HepG2 (cell line): ENCODE data around the gene ZNF318. TPM values are rescaled to one million over a fixed set of nuclear protein-coding genes. Genes with fewer than 3 reads are reported as not detected.
A peak's percentile ranks its signal among the peaks of the same experiment; 100 is the strongest.

Source experiments
- ATF7 ChIP-seq, 2 experiments: fragments of 450-650 bp in 1 of 2; sonication (generic) in 1 of 2; formaldehyde crosslinking in 1 of 2; IDR thresholded peaks; 2 replicates each; pipeline versions ENCODE4 v1.4.0 to v1.6.1; 2016 to 2020; ENCODE audit warnings: antibody characterized with exemption in 1 of 2, mild to moderate bottlenecking in 1 of 2, missing genetic modification reagents in 1 of 2
- CENPT ChIP-seq: sonication (generic); formaldehyde crosslinking; IDR thresholded peaks from 2 replicates; pipeline ENCODE4 v1.8.0; 2022; ENCODE audit warnings: low read depth, mild to moderate bottlenecking, moderate library complexity, missing genetic modification reagents
- FOXK2 ChIP-seq: fragments of 450-650 bp; IDR thresholded peaks from 2 replicates; pipeline ENCODE4 v1.6.1; 2016
- GATAD1 ChIP-seq: IDR thresholded peaks from 2 replicates; pipeline ENCODE4 v1.6.1; 2016; ENCODE audit warnings: missing genetic modification reagents, missing compliant biosample characterization
- HNF4A ChIP-seq: sonication (generic); formaldehyde crosslinking; IDR thresholded peaks from 2 replicates; pipeline ENCODE4 v1.4.0; 2020; ENCODE audit warnings: missing genetic modification reagents
- HOXA5 ChIP-seq: sonication (generic); formaldehyde crosslinking; IDR thresholded peaks from 2 replicates; pipeline ENCODE4 v1.4.0; 2020; ENCODE audit warnings: missing genetic modification reagents
- MEF2D ChIP-seq: sonication (generic); formaldehyde crosslinking; IDR thresholded peaks from 2 replicates; pipeline ENCODE4 v1.5.1; 2020; ENCODE audit warnings: mild to moderate bottlenecking, missing genetic modification reagents
- NCOR1 ChIP-seq: fragments of 200-600 bp; sonication (generic); IDR thresholded peaks from 2 replicates; pipeline ENCODE4 v1.7.0; 2017; ENCODE audit warnings: antibody characterized with exemption, low read length, borderline replicate concordance
- PHF21A ChIP-seq: sonication (generic); formaldehyde crosslinking; IDR thresholded peaks from 2 replicates; pipeline ENCODE4 v1.5.0; 2020; ENCODE audit warnings: mild to moderate bottlenecking, missing genetic modification reagents
- POGK ChIP-seq: sonication (generic); formaldehyde crosslinking; conservative IDR thresholded peaks from 2 replicates; pipeline ENCODE4 v1.8.0; 2022; ENCODE audit warnings: mild to moderate bottlenecking, moderate library complexity, missing genetic modification reagents
- POLR2A ChIP-seq, 2 experiments: IDR thresholded peaks; 2 replicates each; pipeline ENCODE4 v1.6.1; 2011; ENCODE audit warnings: low read depth in 2 of 2, low read length in 2 of 2, mild to moderate bottlenecking in 1 of 2, moderate library complexity in 1 of 2; ENCODE audit not compliant: insufficient read depth in 1 of 2
- SOX6 ChIP-seq, 2 experiments: fragments of 450-650 bp in 1 of 2; sonication (generic) in 1 of 2; formaldehyde crosslinking in 1 of 2; IDR thresholded peaks; 2 replicates each; pipeline versions ENCODE4 v1.4.0 to v1.6.1; 2017 to 2020; ENCODE audit warnings: antibody characterized with exemption in 1 of 2, mild to moderate bottlenecking in 1 of 2, missing genetic modification reagents in 1 of 2
- SRF ChIP-seq: IDR thresholded peaks from 2 replicates; pipeline ENCODE4 v1.6.1; 2011; ENCODE audit warnings: mild to moderate bottlenecking, low read depth, low read length, moderate library complexity
- ZBTB2 ChIP-seq: sonication (generic); formaldehyde crosslinking; IDR thresholded peaks from 2 replicates; pipeline ENCODE4 v1.8.0; 2022; ENCODE audit warnings: low read depth, missing genetic modification reagents
- ZBTB20 ChIP-seq: sonication (generic); formaldehyde crosslinking; IDR thresholded peaks from 2 replicates; pipeline ENCODE4 v1.8.1; 2023; ENCODE audit warnings: missing genetic modification reagents, low read depth, mild to moderate bottlenecking, borderline replicate concordance
- ZFY ChIP-seq: sonication (generic); formaldehyde crosslinking; IDR thresholded peaks from 2 replicates; pipeline ENCODE4 v1.4.0; 2020; ENCODE audit warnings: missing genetic modification reagents
- ZNF296 ChIP-seq: sonication (generic); formaldehyde crosslinking; conservative IDR thresholded peaks from 2 replicates; pipeline ENCODE4 v1.5.0; 2020; ENCODE audit warnings: mild to moderate bottlenecking, missing genetic modification reagents
- ZNF343 ChIP-seq: sonication (generic); formaldehyde crosslinking; IDR thresholded peaks from 2 replicates; pipeline ENCODE4 v1.4.0; 2020; ENCODE audit warnings: mild to moderate bottlenecking, missing genetic modification reagents
- ZNF501 ChIP-seq: sonication (generic); formaldehyde crosslinking; IDR thresholded peaks from 2 replicates; pipeline ENCODE4 v1.5.1; 2020; ENCODE audit warnings: mild to moderate bottlenecking, moderate library complexity, missing genetic modification reagents
- ZNF530 ChIP-seq: sonication (generic); formaldehyde crosslinking; IDR thresholded peaks from 2 replicates; pipeline ENCODE4 v1.5.0; 2020; ENCODE audit warnings: low read depth, mild to moderate bottlenecking, missing genetic modification reagents
- ZNF546 ChIP-seq: sonication (generic); formaldehyde crosslinking; conservative IDR thresholded peaks from 2 replicates; pipeline ENCODE4 v1.8.1; 2023; ENCODE audit warnings: mild to moderate bottlenecking, missing genetic modification reagents
- ZNF691 ChIP-seq: sonication (generic); formaldehyde crosslinking; IDR thresholded peaks from 2 replicates; pipeline ENCODE4 v1.4.0; 2020; ENCODE audit warnings: missing genetic modification reagents, low read depth, mild to moderate bottlenecking, borderline replicate concordance
- ZSCAN25 ChIP-seq: sonication (generic); formaldehyde crosslinking; IDR thresholded peaks from 2 replicates; pipeline ENCODE4 v1.8.0; 2022; ENCODE audit warnings: mild to moderate bottlenecking, missing genetic modification reagents
- polyA plus RNA-seq, 8 experiments: library from polyadenylated mRNA; depleted of rRNA in 3 of 8; stranded (reverse) in 7 of 8; unstranded in 1 of 8; fragments of >200 nt; fragmentation: Illumina TruSeq in 4 of 8; extraction: Trizol in 4 of 8; gene quantifications; 2 replicates each; pipeline versions ENCODE4 v1.2.1 to v1.2.3, GENCODE V29; 2011 to 2016; ENCODE audit warnings: low read depth in 4 of 8, missing spikeins in 1 of 8, mixed read lengths in 1 of 8; ENCODE audit not compliant: insufficient read depth in 1 of 8
- total RNA-seq, 5 experiments: library from RNA; depleted of rRNA; stranded (reverse); fragments of >200 nt; fragmentation: Illumina TruSeq; extraction: Trizol; gene quantifications; 2 replicates each; pipeline ENCODE4 v1.2.3, GENCODE V29; 2016; ENCODE audit warnings: low read depth in 1 of 5

The ZNF318 gene
- total and polyA plus RNA-seq, 2 of the 13 experiments (the other 11 are each of a cell fraction or from before 2014, with no cell fraction given), result 13.0 to 14.5 TPM

GRCh38 chr6:43297644-43298564 is 71.5 kb downstream of the ZNF318 start, which contains the start of gene SLC22A7 (continued):
- TF ChIP-seq POGK (CRISPR knock-in tag) (peak; percentile 53; the same call in 1 of the 2 replicates), HOXA5 (CRISPR knock-in tag) (no peak; the same call in 1 of the 2 replicates), ZFY (peak; percentile 78), ZSCAN25 (CRISPR knock-in tag) (peak; percentile 98), ZNF546 (CRISPR knock-in tag) (0 out of 2 replicates have a peak, but pooled peaks have one; percentile 70), SOX6 (IDR thresholded peaks at IDR 0.05) (no peak), SOX6 (CRISPR knock-in tag; IDR thresholded peaks at IDR 0.05) (peak; percentile 56), NCOR1 (peak; percentile 87), SRF (no peak), ZNF691 (CRISPR knock-in tag) (peak; percentile 41; the same call in 1 of the 2 replicates), ZBTB2 (no peak), FOXK2 (no peak), ZNF296 (CRISPR knock-in tag) (no peak; the same call in 1 of the 2 replicates), PHF21A (CRISPR knock-in tag) (peak; percentile 70), ZBTB20 (CRISPR knock-in tag) (no peak), MEF2D (CRISPR knock-in tag) (0 out of 2 replicates have a peak, but pooled peaks have one; percentile 27), GATAD1 (no peak), HNF4A (CRISPR knock-in tag) (peak; percentile 89), ZNF501 (CRISPR knock-in tag) (peak; percentile 74), POLR2A (IDR thresholded peaks at IDR 0.05; ENCODE audit: insufficient read depth in 1 of 2, low read depth in 2 of 2, low read length in 2 of 2) (peak in 1 of 2 experiments; percentile 77; a peak in 2 of 4 replicates), ATF7 (IDR thresholded peaks at IDR 0.05) (no peak), ATF7 (CRISPR knock-in tag; IDR thresholded peaks at IDR 0.05) (peak; percentile 76; the same call in 1 of the 2 replicates), ZNF343 (CRISPR knock-in tag) (0 out of 2 replicates have a peak, but pooled peaks have one; percentile 63), ZNF530 (CRISPR knock-in tag) (no peak), CENPT (CRISPR knock-in tag) (peak; percentile 70)
